Measurements from ENCODE around the gene USO1.
"Not testable (repeated sequence)": the region's sequence is repeated elsewhere in the genome, so short reads cannot be mapped to it uniquely, and the experiment has no call there.

USO1 gene

DNA sequence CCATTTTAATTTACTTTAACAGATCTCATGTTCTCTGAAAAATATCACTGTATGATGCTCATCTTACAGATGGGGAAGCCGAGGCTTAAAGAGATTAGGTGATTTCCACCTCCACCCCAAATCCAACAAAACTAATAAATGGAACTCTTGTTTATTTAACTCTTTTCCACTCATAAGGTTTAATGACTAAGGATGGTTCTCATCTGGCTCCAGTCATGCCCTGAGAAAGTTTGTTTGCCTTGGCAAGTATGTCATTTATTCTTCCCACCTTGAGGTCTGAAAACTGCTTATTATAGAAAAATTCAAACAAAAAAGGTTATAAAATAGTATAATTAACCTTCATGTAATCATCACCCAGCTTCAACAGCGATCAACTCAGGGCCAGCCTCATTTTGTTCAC lies 121.6 kb downstream of the USO1 start:
- TF ChIP-seq, protein P1, sequence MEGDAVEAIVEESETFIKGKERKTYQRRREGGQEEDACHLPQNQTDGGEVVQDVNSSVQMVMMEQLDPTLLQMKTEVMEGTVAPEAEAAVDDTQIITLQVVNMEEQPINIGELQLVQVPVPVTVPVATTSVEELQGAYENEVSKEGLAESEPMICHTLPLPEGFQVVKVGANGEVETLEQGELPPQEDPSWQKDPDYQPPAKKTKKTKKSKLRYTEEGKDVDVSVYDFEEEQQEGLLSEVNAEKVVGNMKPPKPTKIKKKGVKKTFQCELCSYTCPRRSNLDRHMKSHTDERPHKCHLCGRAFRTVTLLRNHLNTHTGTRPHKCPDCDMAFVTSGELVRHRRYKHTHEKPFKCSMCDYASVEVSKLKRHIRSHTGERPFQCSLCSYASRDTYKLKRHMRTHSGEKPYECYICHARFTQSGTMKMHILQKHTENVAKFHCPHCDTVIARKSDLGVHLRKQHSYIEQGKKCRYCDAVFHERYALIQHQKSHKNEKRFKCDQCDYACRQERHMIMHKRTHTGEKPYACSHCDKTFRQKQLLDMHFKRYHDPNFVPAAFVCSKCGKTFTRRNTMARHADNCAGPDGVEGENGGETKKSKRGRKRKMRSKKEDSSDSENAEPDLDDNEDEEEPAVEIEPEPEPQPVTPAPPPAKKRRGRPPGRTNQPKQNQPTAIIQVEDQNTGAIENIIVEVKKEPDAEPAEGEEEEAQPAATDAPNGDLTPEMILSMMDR (IDR thresholded peaks at IDR 0.05): no peak
- TF ChIP-seq ZFX (IDR thresholded peaks at IDR 0.05; ENCODE audit: borderline replicate concordance): no peak
- H3K27ac ChIP-seq: no peak overlapping the region

DNA sequence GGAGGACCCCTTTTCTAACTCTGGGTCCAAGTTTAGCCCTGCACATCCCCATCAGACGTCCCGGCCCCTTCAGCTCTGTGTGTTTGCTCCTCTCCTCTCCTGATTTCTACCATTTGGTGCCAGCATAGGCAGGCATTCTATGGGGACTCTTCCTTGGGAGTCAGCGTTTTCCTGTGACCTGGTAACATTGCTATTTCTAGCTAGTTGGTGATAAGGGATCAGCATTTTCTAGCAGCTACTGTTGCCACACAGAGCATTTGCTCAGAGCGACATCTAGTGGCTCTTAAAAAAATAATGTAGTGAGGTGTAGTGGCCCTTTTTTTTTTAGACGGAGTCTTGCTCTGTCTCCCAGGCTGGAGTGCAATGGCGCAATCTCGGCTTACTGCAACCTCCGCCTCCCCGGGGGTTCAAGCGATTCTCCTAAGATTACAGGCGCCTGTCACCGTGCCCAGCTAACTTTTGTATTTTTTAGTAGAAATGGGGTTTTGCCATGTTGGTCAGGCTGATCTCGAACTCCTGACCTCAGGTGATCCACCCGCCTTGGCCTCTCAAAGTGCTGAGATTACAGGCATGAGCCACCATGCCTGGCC lies 123.9 kb downstream of the USO1 start:
- not testable (repeated sequence) for H3K27ac ChIP-seq
- TF ChIP-seq, protein P1 (IDR thresholded peaks at IDR 0.05): peak; percentile 89

DNA sequence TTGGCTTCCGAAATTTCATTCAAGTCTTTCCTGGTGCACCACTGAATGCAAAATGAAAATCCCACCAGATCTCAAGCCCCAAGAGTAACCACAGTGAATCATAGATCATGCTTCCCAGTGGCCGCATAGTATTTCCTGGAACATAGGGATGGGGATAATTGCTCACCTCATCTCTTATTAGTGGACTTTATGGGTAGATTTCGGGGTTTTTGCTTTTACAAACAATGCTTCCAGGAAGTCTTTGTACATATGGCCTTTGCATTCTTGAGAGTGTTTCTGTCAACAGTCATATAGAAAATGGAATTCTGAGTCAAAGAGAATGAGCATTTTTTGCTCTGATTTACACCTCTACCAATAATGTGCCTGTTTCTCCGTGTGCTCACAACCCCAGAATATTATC lies 124.5 kb downstream of the USO1 start:
- TF ChIP-seq, protein P1 (IDR thresholded peaks at IDR 0.05): no peak
- TF ChIP-seq ZFX (IDR thresholded peaks at IDR 0.05; ENCODE audit: borderline replicate concordance): no peak
- no peak overlapping the region for H3K27ac ChIP-seq

DNA sequence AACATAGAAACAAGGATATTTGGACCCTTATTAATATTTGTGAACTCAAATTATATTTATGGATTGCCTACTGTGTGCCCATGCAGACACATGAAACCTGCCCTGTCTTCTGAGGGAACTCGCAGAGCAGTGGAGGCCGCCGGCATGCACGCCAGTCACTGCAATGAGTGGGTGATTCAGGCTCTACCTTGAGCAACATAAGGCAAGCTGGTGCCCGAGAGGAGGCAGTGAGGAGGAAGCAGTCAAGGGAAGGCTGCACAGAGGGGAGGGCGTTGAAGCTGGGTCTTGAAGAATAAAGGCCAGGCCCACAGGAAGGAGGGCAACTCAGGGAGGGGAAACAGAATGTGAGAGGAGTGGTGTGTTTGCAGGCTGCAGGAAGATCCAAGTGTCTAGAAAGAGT lies 125.1 kb downstream of the USO1 start:
- H3K27ac ChIP-seq: no peak overlapping the region
- no peak for TF ChIP-seq ZFX (IDR thresholded peaks at IDR 0.05; ENCODE audit: borderline replicate concordance)
- TF ChIP-seq, protein P1 (IDR thresholded peaks at IDR 0.05): no peak

DNA sequence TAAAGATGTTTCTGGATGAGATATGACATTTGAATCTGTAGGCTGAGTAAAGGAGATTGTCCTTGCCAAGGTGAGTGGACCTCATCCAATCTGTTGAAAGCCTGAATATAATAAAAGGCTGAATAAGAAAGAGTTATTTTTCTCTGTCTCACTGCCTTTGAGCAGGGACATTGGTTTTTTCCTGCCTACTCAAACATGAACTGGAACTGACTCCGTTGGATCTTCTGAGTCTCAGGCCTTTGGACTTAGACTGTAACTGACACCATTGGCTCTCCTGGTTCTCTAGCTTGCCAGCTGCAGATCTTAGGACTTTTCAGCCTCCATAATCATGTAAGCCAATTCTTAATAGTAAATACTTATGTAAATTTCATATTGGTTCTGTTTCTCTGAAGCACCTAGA lies 134.3 kb downstream of the USO1 start:
- TF ChIP-seq, protein P1 (IDR thresholded peaks at IDR 0.05): no peak
- TF ChIP-seq ZFX (IDR thresholded peaks at IDR 0.05; ENCODE audit: borderline replicate concordance): no peak
- H3K27ac ChIP-seq: no peak overlapping the region

DNA sequence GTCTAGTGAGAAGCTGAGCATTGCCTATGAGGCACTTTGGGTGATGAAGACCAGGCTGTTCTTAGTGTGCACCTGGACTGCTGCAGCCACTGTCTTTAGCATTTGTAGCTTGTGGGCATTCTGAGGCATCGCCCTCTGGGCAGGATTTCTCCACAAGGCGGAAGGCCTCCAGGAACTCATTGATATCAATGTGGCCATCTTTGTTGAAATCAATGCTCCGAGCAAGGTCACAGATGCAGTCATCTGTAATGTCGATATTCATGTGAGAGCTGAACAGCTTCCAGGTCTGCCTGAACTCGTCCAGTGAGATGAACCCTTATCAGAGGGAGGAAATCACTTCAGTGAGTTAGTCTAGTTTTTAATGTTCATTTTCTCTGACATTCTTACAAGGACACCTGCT lies 136.2 kb downstream of the USO1 start:
- no peak for TF ChIP-seq ZFX (IDR thresholded peaks at IDR 0.05; ENCODE audit: borderline replicate concordance)
- TF ChIP-seq, protein P1 (IDR thresholded peaks at IDR 0.05): no peak
- H3K27ac ChIP-seq: no peak overlapping the region
